Kidney (tissue), 14 donors: ENCODE measurements around the gene PKD1. TPM values are rescaled to one million over a fixed set of nuclear protein-coding genes. Genes with fewer than 3 reads are reported as not detected.

ENCODE experiments used
- DNase-seq, 5 donors: peaks; one replicate each; pipeline ENCODE4 v3.0.0-alpha.2; 2013 to 2020
- FAIRE-seq: peaks from 2 replicates; lab custom pipeline; 2012; peaks lifted over from hg19 to GRCh38; lab: Jason Lieb, UNC
- H3K27ac ChIP-seq, 2 donors: one replicate each; pipeline ENCODE4 v1.7.0; 2013; ENCODE audit warnings: low read depth in 2 of 2, low read length in 2 of 2, inconsistent platforms in 1 of 2
- H3K27me3 ChIP-seq: one replicate; pipeline ENCODE4 v1.7.1; 2013; ENCODE audit warnings: low read length, inconsistent platforms; ENCODE audit not compliant: control insufficient read depth, insufficient read depth
- H3K36me3 ChIP-seq, 3 donors: one replicate each; pipeline versions ENCODE4 v1.7.0 to v1.7.1; 2013; ENCODE audit warnings: low read length in 3 of 3, control low read depth in 1 of 3, inconsistent platforms in 1 of 3; ENCODE audit not compliant: insufficient read depth in 3 of 3, control insufficient read depth in 2 of 3
- H3K4me1 ChIP-seq, 3 donors: one replicate each; pipeline versions ENCODE4 v1.7.0 to v1.7.1; 2013; ENCODE audit warnings: low read length in 3 of 3, inconsistent platforms in 1 of 3, low read depth in 1 of 3; ENCODE audit not compliant: control insufficient read depth in 2 of 3, insufficient read depth in 2 of 3
- H3K4me3 ChIP-seq, 3 donors: one replicate each; pipeline versions ENCODE4 v1.7.0 to v1.8.1; 2013; ENCODE audit warnings: low read length in 3 of 3, control low read depth in 1 of 3, inconsistent platforms in 1 of 3
- H3K9ac ChIP-seq, 3 donors: one replicate each; pipeline versions ENCODE4 v1.7.0 to v1.7.1; 2013; ENCODE audit warnings: low read length in 3 of 3, control low read depth in 1 of 3, inconsistent platforms in 1 of 3
- H3K9me3 ChIP-seq, 3 donors: one replicate each; pipeline versions ENCODE4 v1.7.0 to v1.7.1; 2013; ENCODE audit warnings: low read length in 3 of 3, control low read depth in 1 of 3, inconsistent platforms in 1 of 3; ENCODE audit not compliant: control insufficient read depth in 2 of 3, insufficient read depth in 1 of 3
- intact Hi-C: fragments of 100-400 bp; cut with DNase I; formaldehyde crosslinking; loops from one replicate; pipeline ENCODE4 v1.11.1; 2022
- polyA plus RNA-seq: library from polyadenylated mRNA; stranded (reverse); fragments of 350-450 nt; fragmentation: Illumina TruSeq; extraction: RNeasy Lipid Tissue Mini Kit (QIAGEN cat#74804); gene quantifications from one replicate; pipeline ENCODE4 v1.2.3, GENCODE V29; 2014; ENCODE audit warnings: low read depth, low replicate concordance; ENCODE audit not compliant: insufficient read depth
- total RNA-seq: library from RNA; stranded (reverse); fragmentation: NEBNext Ultra II Directional; extraction: Animal tissue kit (Norgen Biotek cat#: 25700); gene quantifications from one replicate; pipeline ENCODE4 v1.2.1, GENCODE V29; 2021
- TF ChIP-seq, protein P1 (sequence below): IDR thresholded peaks from 3 replicates; pipeline ENCODE4 v1.5.1; 2012; ENCODE audit warnings: mild to moderate bottlenecking, moderate library complexity, borderline replicate concordance; ENCODE audit not compliant: insufficient read depth; ENCODE audit errors: extremely low read depth
- donor health status: control.
- donor health status: control.
- donor health status: control.
- donor health status: control.
- donor health status: control.
- donor health status: DM: yes; HTN: yes; CAD: no.
- donor health status: Normal renal cell carcinoma (clear cell type).

PKD1 gene
- total and polyA plus RNA-seq, 2 donors from 2014 or later, result 16.2 to 88.3 TPM

DNA sequence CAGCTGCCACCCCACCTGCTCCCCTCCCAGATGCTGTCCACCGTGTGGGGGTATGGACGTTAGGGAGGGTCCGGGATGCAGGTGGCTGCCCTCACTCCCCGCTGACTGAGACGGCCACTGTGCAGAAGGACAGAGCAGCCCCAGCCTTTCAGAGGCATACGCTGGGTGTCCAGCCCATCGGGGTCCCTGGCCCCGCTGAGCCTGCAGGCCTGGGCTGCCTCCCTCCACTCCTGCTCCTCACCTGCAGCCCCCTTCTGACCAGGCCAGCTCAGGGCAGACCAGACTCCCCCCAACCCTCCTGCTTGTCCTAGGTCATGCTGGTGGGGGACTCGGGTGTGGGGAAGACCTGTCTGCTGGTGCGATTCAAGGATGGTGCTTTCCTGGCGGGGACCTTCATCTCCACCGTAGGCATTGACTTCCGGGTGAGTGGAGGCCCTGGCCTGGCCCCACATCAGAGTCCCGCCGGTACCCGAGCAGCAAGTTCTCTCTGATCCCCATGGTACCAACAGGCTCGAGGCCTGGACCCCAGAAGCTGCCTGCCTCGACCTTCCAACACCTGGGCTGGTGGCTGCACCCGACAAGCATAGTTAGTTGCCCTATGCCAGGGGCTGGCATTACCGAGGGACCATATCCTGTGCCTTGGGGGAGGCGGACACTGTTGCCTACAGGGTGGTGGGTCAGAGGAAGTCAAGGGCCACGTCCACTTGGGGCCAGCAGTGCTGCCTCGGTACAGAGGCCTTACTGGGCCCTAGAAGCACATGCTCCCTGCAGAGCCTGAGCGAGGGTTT is 14.1 kb upstream of the PKD1 start:
- Histone ChIP-seq H3K27ac (no peak overlapping the region), H3K9ac (no peak overlapping the region), H3K9me3 (no peaks in the 10 kb centered on the region), H3K4me1 (peaks cover 0 to 53% (median 13%) of the 10 kb centered on the region in 3 donors), H3K4me3 (no peak overlapping the region), H3K36me3 (peaks cover 0 to 3% (median 0%) of the 10 kb centered on the region in 3 donors), H3K27me3 (no peaks in the 10 kb centered on the region)
- TF ChIP-seq, protein P1, sequence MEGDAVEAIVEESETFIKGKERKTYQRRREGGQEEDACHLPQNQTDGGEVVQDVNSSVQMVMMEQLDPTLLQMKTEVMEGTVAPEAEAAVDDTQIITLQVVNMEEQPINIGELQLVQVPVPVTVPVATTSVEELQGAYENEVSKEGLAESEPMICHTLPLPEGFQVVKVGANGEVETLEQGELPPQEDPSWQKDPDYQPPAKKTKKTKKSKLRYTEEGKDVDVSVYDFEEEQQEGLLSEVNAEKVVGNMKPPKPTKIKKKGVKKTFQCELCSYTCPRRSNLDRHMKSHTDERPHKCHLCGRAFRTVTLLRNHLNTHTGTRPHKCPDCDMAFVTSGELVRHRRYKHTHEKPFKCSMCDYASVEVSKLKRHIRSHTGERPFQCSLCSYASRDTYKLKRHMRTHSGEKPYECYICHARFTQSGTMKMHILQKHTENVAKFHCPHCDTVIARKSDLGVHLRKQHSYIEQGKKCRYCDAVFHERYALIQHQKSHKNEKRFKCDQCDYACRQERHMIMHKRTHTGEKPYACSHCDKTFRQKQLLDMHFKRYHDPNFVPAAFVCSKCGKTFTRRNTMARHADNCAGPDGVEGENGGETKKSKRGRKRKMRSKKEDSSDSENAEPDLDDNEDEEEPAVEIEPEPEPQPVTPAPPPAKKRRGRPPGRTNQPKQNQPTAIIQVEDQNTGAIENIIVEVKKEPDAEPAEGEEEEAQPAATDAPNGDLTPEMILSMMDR, result no peak
- DNase-seq (peak in 1 of 5 donors; percentile 77), FAIRE-seq (no peak)
- intact Hi-C loops, result loop anchor here (10.0 kb wide), 1 partner anchor 125 kb away; the partner anchor contains the start of gene NHERF2

DNA sequence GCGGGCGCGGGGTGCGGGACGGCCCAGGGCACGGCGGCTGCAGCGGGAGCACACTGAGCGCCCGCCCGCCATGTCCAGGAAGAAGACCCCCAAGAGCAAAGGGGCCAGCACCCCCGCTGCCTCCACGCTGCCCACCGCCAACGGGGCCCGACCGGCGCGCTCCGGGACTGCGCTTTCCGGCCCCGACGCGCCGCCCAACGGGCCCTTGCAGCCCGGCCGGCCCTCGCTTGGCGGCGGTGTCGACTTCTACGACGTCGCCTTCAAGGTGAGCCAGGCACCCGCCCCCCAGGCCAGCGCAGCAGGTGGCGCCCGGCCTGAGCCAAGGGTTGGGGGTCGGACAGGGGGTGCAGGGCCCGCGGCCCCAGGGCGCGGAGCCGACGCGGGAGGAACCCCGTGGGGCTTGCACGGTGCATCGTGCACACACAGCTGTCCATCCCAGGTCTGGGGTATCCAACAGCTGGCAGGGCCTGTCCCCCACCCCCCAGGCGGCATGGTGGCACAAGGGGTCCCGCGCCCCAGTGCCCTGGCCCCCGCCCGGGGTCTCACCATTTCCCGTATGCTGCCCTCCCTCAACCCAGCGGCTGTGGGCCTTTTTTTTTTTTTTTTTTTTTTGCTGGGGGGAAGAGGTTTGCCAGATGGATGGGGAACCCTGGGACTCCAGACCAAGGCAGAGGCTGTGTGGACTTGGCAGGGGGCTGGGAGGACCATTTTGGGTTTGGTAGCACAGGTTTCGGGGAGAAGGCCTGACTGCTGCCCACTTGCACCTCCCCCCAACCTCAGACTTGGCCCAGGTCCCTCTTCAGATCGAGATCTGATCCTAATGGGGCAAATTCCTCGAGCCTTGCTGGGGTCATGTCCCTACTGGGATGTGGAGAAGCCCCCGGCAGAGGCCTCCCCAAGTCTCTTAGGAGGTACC is 13.3 kb upstream of the PKD1 start:
- peaks cover 0 to 3% (median 0%) of the 10 kb centered on the region in 3 donors for H3K36me3 ChIP-seq
- H3K9me3 ChIP-seq, result no peaks in the 10 kb centered on the region
- DNase-seq, result peak in 2 of 5 donors; percentile 67 to 81
- no peak overlapping the region for H3K9ac ChIP-seq
- TF ChIP-seq, protein P1, result no peak
- H3K27me3 ChIP-seq, result no peaks in the 10 kb centered on the region
- FAIRE-seq, result no peak
- H3K27ac ChIP-seq, result no peak overlapping the region
- H3K4me3 ChIP-seq, result peak overlapping the region in 1 of 3 donors; percentile 29
- peaks cover 0 to 46% (median 10%) of the 10 kb centered on the region in 3 donors for H3K4me1 ChIP-seq
- intact Hi-C loops, result loop anchor here (10.0 kb wide), 1 partner anchor 124 kb away; the partner anchor contains the start of gene NHERF2

DNA sequence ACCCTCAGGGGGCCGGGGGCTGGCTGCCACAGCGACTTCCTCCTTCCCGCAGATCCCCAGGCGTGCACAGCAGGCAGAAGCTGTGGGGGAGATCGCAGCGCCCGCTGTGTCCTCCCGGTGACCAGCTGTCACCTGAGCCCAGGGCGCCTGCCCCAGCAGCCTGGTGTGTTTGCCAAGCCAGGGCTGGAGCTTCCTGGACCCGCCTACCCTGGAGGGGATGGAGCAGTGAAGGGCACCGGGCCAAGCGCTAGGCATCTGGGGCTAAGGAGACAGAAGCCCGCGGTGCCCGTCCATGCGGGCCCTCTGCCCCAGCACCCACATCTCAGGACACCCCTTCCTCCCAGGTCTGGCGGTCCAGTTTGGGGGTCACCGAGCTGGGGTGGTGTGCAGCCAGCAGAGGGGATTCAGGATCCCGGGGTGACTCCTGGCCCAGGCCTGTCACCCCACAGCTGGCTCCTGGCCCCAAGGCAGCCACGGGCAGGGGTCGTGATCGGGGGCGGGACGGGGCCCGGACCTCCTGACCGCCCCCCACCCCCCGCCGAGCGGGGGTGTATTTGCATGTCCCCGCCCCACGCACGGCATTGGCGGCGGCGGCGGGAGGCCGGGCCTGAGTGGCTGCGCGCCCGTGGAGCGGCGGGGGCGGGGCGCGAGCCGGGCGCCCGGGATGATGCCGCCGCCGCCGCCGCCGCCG is 12.4 kb upstream of the PKD1 start, which contains the start of gene RAB26:
Gene RAB26, plus strand, starts transcription at position 645 of the 691 bp plus-strand sequence. CDS start 159 bp downstream, outside the sequence.
- no peaks in the 10 kb centered on the region for H3K27me3 ChIP-seq
- intact Hi-C loops, result loop anchor here (10.0 kb wide), 1 partner anchor 123 kb away; the partner anchor contains the start of gene NHERF2
- H3K4me3 ChIP-seq, result peak within 1 kb of the TSS in 1 of 3 donors; percentile 29
- H3K9me3 ChIP-seq, result no peaks in the 10 kb centered on the region
- peaks cover 0 to 3% (median 0%) of the 10 kb centered on the region in 3 donors for H3K36me3 ChIP-seq
- TF ChIP-seq, protein P1, result no peak
- peak; percentile 85 to 95 (median 88) for DNase-seq
- H3K9ac ChIP-seq, result no peak within 1 kb of the TSS
- H3K4me1 ChIP-seq, result peaks cover 0 to 38% (median 6%) of the 10 kb centered on the region in 3 donors
- peak within 1 kb of the TSS; percentile 45 to 69 for H3K27ac ChIP-seq
- no peak for FAIRE-seq
